Prostate gland (tissue), 2 donors: ENCODE data around the gene PWWP2B.

Experiments used
- CTCF ChIP-seq, 4 experiments: fragments of 200-600 bp in 2 of 4; fragments of 450-650 bp in 2 of 4; sonication (generic) in 2 of 4; IDR thresholded peaks; 1 replicate in 3 of 4; 2 replicates in 1 of 4; pipeline ENCODE4 v1.5.1; 2016 to 2019; ENCODE audit warnings: antibody characterized with exemption in 4 of 4, mild to moderate bottlenecking in 2 of 4, moderate library complexity in 2 of 4
- POLR2A ChIP-seq: fragments of 450-650 bp; IDR thresholded peaks from one replicate; pipeline ENCODE4 v1.6.1; 2016; ENCODE audit warnings: antibody characterized with exemption, mild to moderate bottlenecking

- peak in 3 of 4 experiments; percentile 30 to 88 (median 80) for TF ChIP-seq CTCF (IDR thresholded peaks at IDR 0.05)
- peak; percentile 52 for TF ChIP-seq POLR2A
These were observed 49.9 kb downstream of the PWWP2B start for GRCh38 chr10:132446661-132447445.
